NCI-H1694 treated with DMSO at 0.1 percent for 48 hours (cell line): Measurements from ENCODE around the gene GPX4.

Source experiments
- DNase-seq: peaks from one replicate; lab custom pipeline; 2025; lab: John Stamatoyannopoulos, UW

GPX4 gene

DNA sequence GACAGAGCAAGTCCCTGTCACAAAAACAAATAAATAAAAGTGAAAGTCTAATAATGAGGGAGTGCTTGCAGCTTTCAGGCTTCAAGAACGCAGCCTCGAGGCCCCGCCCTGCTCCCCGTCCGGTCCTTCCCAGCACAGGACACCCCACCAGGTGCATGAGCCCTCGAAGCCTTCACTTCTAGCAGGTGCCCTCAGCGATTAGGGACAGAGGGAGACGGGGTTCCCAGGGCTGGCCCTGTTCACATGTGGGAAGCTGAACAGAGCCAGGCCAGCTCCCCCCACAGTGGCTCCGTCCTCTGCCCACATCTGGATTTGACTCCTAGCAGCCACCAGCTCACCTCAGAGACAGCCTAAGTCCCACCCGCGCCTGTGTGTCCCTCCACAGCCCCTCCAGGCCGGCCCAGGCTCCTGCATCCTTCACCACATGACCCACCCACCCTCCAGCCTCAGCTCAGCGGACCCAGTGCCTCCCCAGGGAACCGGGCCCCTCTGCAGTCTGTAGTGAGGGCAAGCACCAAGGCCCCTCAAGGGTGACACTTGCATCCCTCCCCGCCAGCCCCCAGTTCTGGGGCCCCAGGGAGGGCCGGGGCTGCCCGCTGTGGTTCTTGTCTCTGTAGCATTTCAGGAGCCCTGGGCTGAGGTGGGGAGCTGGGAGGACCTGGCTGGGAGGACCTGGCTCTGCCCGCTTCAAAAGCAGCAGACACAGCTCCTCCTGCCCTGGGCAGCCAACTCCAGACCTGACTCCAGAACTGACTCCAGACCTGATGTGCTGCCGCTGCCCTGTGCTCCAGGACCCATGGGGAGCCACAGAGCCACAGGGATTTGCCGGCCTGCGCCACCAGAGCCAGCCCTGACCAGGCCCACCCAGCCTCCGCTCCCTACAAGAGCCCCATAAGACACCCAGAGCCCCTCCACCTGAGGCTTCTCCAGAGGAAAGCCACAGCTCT is 27.2 kb downstream of the GPX4 start:
- no peak for DNase-seq

GRCh38 chr19:1131718-1132551 is 28.1 kb downstream of the GPX4 start:
- DNase-seq: no peak

GRCh38 chr19:1132552-1133383 is 29.0 kb downstream of the GPX4 start:
- DNase-seq: no peak

- DNase-seq: no peak
Measured at GRCh38 chr19:1133471-1133929, 29.7 kb downstream of the GPX4 start.

- no peak for DNase-seq
Measured at GRCh38 chr19:1134431-1134830, 30.6 kb downstream of the GPX4 start.

- no peak for DNase-seq
Measured at GRCh38 chr19:1135454-1135853, 31.7 kb downstream of the GPX4 start.

DNA sequence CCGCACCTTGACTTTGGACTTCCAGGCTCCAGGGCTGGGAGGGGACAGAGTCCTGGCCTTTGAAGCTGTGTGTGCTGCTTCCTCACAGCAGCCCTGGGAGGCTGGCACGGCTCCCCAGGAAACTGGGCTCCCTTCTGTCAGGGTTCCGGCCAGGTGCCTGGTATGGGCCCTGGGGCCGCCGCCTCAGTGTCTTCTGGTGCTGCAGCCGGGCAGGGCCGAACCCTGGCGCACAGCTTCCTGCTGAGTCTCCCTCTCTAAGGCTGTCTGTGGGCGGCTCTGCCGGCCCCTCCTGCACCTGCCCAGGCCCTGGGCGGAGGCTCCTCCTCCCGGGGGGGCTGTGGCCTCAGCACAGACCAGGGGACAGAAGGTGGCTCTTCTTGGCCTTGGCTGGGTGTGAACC is 32.4 kb downstream of the GPX4 start:
- no peak for DNase-seq

DNA sequence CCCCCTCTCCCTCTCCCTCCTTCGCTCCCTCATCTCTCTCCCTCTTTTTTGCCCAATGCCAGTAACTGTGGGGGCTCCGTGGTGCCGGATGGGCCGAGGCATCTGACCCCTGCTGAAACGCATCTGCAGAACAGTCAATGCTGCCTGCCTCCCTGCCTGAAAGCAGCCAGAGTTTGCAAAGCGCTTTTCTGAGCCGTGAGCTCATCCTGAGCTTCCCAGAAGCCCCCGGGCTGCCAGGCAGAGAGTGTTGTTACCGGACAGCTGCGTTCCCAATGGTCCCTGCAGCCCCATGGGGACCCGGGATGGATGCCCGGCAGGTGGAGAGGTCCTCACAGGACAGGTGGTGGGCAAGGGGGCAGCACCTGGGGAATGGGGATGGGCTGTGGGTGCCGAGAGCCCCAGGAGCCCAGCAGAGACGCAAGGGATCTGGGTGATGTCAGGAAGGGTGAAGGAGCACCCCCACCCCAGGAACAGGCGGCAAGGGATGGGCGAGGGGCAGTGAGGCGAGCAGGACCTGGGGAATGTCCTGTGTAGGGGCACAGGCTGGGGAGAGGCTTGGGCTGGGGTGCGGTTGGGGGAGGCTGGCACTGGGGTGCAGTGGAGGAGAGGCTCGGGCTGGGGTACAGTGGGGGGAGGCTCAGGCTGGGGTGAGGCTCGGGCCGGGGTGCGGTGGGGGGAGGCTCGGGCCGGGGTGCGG is 33.0 kb downstream of the GPX4 start:
- DNase-seq: no peak

- no peak for DNase-seq
Measured at GRCh38 chr19:1138121-1138520, 34.3 kb downstream of the GPX4 start.

GRCh38 chr19:1139126-1139525 is 35.3 kb downstream of the GPX4 start:
- no peak for DNase-seq

- no peak for DNase-seq
Measured at GRCh38 chr19:1140272-1141027, 36.7 kb downstream of the GPX4 start.

DNA sequence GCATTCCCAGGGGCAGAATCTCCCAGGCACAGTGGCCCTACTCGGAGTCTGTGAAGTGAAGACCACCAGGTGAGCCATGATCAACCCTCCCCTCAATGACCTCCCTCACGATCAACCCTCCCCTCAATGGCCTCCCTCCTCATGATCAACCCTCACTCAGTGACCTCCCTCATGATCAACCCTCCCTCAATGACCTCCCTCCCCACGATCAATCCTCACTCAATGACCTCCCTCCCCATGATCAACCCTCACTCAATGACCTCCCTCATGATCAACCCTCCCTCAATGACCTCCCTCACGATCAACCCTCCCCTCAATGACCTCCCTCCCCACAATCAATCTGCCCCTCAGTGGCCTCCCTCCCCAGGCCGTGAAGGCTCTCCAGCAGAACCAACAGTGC is 38.1 kb downstream of the GPX4 start:
- no peak for DNase-seq

DNA sequence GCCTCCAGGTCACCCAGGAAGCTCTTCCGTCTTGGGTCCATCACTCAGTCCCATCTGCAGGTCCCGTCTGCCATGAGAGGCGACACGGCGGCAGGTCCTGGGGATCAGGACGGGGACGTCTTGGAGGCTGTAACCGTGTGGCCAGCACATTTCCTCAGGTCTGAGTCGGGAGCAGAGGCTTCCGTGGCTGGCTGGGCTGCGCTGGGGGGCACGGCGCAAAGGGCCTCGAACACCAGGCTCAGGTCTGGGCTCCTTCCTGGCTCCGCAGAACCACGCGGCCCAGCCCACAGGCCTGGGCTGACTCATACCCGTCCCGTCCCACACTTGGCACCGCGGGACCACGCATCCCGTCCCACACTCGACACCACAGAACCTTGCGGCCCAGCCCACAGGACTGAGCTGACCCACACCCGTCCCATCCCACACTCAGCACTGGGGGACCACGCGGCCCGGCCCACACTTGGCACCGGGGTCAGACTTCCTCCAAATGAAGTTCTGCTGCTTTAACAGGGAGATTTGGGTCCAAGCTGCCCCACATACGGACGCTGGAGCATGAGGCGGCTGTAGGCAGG is 40.1 kb downstream of the GPX4 start:
- DNase-seq: no peak

GRCh38 chr19:1144741-1145140 is 40.9 kb downstream of the GPX4 start:
- DNase-seq: no peak

DNA sequence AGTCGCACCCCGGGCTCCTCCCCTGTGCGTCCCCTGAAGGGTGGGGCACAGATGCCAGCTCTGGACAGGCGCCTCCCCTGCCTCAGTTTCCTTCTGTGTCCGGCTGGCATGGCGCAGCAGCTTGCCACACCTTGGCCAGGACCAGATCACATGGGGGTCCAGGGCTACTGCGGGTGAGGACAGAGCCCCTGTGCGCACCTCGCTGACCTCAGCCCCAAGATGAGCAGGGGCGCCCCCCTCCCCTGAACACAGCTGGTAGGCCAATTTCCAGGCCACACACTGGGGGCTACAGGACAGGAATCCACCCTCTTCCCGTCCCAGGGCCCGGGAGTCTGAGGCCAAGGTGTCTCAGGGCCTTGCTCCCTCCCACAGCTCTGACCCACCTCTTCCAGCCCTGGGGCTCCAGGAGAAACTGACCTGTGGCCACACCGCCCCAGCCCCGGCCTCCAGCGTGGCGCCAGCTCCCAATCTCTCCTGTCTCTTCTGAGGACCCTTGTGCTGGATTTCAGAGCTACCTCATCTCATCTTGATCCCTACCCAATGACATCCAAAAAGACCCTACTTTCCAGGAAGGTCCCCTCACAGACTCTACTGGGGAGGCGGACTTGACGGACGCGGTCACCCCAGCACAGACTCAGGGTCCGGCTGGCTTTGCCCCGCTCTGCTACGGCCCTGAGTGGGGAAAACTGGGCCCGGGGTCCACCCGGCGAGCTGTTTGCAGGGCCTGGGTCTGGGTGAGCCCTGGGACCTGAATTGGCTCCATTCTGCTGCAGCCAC is 42.0 kb downstream of the GPX4 start:
- no peak for DNase-seq

DNA sequence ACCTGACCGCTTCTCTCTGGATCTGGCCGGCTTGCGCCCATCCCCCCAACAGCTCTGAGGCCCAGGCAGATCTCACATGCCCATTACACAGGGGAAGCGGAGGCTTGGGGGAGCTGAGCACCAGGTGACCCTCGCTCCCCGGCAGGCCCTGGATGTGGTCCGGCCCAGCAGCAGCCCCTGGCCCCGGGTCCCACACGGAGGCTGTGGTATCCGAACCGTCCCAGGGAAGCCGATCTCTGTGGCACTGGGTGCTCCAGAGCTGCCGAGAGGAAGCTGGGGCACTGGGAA is 42.6 kb downstream of the GPX4 start:
- no peak for DNase-seq

DNA sequence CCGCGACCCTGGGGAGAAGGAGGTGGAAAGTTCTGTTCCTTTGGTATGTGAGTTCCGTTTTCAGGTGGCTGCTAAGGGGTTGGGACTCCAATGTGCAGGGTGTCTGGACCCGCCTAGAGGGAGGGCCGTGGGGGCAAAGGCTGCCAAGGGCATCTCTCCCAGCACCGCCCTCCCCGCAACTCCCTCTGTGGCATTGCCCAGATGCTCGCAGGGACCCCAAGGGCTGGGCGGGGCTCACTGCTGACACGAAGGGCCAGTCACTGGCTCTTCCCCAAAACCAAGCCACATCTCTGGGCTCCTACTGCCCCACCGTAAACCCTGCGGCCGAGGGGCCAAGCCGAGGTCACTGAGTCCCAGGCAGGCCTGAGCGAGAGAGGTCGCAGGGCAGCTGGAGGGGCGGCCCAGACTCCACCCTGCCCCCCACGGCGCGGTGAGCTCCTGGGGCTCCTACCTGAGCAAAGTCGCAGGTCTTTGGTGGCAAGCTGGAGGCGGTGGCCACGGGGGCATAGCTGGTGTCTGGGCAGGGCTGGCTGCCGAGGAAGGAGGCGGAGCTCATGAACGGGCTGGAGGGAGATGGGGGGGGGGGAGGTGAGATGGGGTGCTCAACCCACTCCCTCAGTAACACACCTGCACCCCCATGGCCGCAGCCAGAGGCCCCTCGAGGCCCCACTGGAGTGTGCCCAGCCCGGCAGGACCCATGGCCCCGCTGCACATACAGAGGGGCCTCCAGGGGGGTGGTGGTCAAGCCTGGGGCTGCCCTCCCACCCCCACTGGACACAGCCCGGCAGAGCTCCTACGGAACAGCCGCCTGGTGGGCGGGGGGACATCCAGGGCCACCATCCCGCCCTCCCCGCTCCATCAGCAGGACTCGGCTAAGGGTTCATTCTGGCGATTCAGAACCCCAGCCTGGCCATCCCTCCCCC is 43.3 kb downstream of the GPX4 start:
- DNase-seq: no peak

DNA sequence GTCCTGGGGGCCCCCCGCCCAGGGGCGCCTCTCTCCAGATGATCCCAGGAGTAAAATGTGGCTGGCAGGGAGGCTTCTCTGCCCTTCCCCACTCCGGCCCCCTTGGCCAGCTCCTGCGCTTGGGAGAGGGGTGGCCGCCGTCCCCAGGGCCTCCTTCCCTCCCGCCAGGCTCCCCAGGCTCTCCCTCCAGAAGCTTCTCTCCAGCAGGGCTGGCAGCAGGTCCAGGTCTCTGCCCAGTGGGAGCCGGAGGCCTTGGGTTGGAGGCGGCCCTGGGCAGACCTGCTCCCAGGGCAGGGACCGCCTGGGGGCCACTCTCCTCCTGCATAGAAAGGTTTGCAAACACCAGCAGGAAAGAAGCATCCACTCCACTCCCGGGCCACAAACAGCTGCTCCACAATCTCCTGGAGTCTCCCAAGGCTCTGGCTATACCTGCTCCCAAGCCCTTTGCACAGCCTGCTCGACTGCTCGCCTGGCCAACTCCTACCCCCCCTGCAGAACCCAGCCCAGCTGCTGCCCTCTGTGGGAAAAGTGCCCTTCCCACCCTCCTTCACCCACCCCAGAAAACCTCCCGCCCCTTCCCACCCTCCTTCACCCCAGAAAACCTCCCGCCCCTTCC is 44.2 kb downstream of the GPX4 start:
- no peak for DNase-seq
